GM21529 (cell line): ENCODE data around the gene FAM43A.
A peak's percentile ranks its signal among the peaks of the same experiment; 100 is the strongest.

ENCODE experiments used
- ATAC-seq: cut with Tn5 transposase; IDR thresholded peaks from one replicate; pipeline ENCODE4 v1.9.1; 2021; ENCODE audit not compliant: unreplicated experiment

The FAM43A gene, protein sequence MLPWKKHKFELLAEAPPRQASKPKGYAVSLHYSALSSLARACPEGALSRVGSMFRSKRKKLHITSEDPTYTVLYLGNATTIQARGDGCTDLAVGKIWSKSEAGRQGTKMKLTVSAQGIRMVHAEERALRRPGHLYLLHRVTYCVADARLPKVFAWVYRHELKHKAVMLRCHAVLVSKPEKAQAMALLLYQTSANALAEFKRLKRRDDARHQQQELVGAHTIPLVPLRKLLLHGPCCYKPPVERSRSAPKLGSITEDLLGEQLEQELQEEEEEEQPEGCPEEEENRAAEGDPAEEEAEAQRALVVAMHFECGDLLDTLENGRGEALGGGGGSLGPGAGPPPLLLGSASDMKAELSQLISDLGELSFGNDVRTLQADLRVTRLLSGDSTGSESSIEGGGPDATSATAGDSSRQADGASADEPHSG

DNA sequence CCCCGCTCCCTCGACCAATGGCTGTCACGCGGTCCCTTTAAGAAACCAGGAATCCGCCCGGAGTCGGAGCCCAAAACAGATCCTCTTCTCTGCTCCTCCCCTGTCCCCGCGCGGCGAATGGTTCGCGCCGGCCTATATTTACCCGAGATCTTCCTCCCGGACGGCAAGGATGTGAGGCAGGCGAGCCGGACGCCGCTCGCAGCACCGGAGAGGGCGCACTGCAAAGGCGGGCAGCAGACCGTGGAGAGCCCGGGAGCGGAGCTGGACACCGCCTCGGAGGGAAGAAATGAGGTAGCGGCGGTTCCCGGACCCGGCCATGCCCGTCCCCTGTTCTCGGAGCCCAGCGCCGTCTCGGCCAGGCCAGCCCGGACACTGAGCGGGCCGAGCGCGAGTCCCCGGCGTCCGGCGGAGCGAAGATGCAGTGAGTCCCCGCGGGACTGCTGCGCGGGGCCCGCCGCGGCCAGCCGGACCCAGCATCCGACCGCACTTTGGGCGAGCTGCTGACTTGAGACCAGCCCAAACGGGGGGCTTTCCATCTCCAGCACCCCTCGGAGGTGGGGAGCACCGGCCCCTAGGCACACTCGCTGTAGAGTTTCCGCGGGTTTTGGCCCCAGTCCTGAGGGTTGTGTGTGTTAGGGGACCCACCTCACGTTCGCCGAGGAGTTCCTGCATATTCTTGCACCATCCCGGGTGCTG lies at the start of gene FAM43A:
FAM43A (plus strand) TSS at position 166 of the 696 bp plus-strand sequence. CDS start 944 bp downstream, outside the sequence.
- peak; percentile 39 for ATAC-seq

DNA sequence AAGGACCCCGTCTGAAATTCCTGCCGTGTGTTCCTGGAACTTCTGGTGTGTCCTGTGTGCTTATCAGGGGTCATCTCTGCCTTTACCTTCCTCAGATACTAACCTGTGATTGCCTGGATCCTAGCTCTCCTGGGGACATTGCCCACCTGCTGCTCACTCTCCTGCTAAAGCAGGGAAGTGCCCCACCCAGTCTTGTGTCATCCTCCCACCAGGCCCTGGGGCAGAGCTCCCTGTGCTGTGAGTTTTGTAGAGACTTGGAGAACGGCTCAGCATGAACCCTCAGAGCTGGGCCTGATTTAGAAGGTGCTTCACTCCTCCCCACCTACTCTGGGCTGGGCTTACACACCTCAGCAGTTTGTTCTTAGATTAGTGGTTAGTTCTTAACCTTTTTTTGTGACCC lies 48.6 kb upstream of the FAM43A start:
- no peak for ATAC-seq

DNA sequence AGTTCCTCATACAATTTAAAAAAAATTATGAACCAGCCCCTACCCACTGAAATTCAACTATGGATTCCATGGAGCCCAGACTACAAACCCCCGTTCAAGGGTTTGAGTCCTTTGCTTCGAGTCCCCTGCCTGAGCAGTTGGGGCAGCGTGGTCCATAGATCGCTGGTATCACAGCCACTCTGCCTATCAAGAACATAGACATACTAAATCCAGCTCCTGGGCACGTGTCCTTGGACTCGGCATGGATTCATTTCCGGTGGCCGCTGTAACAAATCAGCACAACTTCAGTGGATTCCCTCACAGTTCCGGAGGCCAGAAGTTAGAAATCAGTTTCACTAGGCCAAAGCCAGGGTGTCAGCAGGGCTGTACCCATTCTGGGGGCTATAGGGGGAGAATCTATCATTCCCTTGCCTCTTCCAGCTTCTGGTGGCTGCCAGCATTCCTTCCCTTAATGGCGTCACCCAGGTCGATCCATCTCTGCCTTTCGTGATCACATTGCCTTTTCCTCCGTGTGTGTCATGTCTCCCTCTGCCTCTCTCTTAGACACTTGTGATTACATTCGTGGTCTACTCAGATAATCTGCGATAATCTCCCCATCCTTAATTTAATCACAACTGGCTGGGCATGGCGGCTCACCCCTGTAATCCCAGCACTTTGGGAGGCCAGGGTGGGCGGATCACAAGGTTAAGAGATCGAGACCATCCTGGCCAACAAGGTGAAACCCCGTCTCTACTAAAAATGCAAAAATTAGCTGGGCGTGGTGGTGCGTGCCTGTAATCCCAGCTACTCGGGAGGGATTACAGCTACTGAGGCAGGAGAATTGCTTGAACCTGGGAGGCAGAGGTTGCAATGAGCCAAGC lies 47.9 kb upstream of the FAM43A start:
- ATAC-seq = no peak

GRCh38 chr3:194638991-194639605 lies 46.6 kb upstream of the FAM43A start:
- no peak for ATAC-seq

DNA sequence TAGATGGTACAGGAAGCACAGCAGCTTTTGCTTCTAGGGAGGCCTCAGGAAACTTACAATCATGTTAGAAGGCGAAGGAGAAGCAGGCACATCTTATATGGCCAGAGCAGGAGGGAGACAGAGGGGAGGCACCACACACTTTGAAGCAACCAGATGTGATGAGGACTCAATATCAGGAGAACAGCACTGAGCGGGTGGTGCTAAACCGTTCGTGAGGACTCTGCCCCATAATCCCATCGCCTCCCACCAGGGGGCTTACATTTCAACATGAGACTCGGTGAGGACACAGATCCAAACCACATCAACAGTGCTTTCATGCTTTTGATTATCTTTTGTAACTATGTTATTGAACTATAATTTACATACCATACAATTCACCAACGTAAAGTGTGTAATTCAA lies 44.9 kb upstream of the FAM43A start:
- no peak for ATAC-seq

GRCh38 chr3:194642769-194643168 lies 42.9 kb upstream of the FAM43A start:
- no peak for ATAC-seq

GRCh38 chr3:194647747-194648146 lies 37.9 kb upstream of the FAM43A start:
- ATAC-seq = no peak

DNA sequence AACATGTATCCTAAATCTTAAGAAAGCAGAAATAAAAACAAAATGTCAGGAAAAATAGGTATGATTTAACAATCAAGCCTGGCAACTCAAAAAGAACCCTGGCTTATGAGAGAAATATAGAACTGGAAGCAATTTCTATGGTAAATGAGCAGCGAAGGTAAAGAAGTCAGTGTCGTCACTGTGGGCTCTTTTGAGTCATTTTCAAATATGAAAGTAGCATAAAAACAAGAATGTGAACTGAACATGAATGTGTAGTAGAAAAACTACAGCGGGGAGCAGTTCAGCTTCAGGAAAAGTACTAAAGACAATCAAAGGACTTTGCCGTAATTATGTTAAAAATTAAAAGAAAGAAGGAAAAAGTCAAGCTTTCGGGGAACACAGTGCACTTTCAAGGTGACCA lies 31.2 kb upstream of the FAM43A start:
- ATAC-seq = peak; percentile 79

GRCh38 chr3:194657439-194657838 lies 28.2 kb upstream of the FAM43A start:
- no peak for ATAC-seq

GRCh38 chr3:194658477-194659242 lies 27.0 kb upstream of the FAM43A start:
- no peak for ATAC-seq

DNA sequence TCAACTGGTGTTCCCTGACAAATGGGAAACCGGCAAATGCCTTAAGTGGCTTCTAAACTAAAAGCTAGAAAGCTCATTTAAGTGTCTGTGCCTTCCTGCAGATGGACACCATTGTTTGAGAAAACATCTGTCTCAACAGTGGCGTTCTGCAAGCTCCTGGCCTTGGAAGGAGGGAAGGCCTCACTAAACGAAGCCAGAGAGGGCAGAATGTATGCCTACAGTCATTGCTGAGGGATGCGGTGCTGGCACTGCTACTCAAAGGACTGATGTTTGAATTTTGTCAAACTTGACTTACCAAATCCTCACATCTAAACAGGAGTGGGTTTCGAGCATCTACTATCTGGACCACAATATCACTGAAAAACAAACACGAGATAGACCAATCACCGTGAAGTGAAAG lies 25.9 kb upstream of the FAM43A start:
- no peak for ATAC-seq

DNA sequence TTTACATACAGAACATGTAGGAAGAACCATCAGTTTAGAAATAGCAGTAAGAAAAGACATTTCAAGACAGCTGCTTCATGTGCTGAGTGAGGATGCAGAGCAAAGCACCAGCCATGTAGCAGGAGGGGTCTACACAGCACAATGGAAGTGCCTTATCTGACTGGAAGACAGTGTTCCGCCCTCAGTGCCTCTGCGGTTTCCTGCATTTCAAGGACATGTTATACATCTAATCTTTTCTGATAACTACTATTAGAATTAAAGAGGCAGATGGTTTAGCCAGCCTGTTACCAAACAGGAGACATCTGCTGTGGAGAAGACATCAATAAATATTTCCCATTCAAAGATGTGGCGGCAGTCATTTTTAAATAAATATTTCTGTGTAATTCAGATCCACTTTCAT lies 24.3 kb upstream of the FAM43A start:
- no peak for ATAC-seq

DNA sequence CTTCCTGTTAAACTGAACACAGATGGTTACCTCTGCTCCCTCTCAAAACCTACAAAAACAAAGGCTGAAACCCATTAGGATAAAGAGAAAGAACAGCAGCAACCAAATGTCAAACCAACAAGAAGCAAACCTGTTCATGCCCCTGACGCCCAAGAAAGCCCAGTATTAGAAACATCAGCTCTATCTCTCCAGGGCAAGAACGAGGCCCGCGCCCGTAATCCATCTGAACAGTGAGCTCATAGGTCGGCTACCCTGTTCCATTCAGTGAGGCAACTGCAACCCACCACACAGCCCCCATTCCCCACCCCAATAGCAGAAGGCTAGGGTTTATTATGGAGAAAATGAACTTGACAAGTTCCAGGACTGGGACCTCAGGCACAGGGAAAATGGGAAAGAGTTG lies 23.7 kb upstream of the FAM43A start:
- no peak for ATAC-seq

DNA sequence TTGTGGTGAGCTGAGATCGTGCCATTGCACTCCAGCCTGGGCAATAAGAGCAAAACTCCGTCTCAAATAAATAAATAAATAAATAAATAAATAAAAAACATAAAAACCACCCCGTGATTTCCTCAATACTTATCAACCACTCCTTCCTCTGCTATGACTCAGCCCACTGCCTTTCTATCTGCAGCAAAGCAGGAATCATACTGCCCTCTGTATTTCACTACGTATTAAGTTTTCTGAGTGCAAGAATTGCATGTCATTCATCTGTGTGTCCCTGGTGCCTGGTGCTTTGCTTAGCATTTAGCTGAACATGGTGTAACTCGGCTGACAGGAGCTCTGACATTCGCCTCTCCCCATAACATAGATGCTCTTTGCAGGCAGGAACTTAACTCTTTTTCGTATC lies 20.8 kb upstream of the FAM43A start:
- ATAC-seq = no peak

GRCh38 chr3:194667363-194667762 lies 18.3 kb upstream of the FAM43A start:
- ATAC-seq = no peak

GRCh38 chr3:194671511-194671899 lies 14.2 kb upstream of the FAM43A start:
- peak; percentile 14 for ATAC-seq

DNA sequence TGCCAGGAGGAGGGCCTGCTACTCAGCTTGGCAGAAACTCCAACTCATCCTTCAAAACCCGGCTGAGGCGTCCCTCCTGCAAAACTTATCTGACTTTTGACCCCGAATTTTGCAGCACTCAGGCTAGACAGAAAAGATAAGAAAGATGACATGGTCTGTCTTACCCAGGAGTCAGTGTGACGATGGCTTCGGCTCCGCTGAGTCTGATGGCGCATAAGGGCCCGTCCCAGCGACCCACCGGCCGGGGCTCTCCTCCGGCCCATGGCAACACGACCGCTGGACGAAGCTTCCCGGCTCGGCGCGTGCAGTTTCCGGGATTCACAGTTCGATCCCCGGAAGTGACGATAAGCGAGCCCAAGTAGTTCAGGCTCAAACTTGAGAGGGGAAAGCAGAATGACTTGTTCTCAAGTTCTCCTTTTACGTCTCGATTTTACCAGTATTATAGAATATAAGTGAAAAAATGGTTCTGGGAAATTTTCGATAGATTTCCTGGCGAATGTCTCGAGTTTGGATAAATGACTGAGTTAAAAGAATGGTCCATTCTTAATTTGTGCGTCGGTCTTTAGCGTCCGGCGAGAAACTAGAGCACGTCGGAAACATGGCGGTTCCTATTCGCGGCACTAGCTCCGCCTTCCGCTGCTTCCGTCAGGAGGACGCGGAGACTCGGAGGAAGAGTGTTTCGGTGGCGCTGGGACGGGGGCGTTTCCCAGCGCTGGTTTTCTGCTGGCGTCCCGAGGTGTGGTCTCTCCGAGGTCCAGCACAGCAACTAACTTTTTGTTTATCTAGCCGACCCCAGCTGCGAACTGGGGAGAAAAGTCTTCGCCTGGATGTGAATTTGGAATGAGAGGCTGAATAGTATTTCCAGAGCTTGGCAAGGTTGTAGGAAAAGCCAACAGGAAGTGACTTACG lies 13.5 kb upstream of the FAM43A start, which contains the start of gene LSG1:
LSG1 (minus strand) TSS at position 292 of the 909 bp plus-strand sequence; CDS start at position 263, 29 bp downstream.
- peak; percentile 85 for ATAC-seq

- ATAC-seq = no peak
Measured at GRCh38 chr3:194672876-194673275, 12.8 kb upstream of the FAM43A start.

DNA sequence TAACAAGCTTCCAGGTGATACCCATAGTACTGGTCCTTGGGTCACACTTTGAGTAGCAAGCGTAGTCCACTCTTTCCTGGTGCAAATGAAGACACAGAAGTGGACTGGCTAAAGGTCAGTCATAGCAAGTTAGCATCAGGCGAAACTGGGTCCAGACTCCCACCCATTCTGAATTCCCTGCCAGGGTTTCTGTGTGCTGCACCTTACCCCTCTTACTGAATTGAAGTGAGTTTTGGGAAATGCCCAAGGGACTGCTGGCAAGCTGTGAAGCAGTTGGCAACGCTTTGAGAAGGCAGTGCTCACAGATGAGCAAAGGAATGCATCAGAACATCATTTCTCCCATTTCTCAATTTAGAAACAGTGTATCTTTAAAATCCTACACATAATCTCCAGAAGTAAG lies 11.9 kb upstream of the FAM43A start:
- ATAC-seq = no peak
